Nephron (organoid): ENCODE results near the gene MAP2K7.
A peak's percentile ranks its signal among the peaks of the same experiment; 100 is the strongest.

ENCODE experiments used
- H3K27ac Mint-ChIP-seq, 3 experiments: 2 replicates each; pipeline ENCODE4 v1.8.0; 2020; ENCODE audit warnings: mixed read lengths in 3 of 3, mild to moderate bottlenecking in 2 of 3, moderate library complexity in 1 of 3
- H3K27me3 Mint-ChIP-seq: 2 replicates; pipeline ENCODE4 v1.8.0; 2021; ENCODE audit warnings: low read depth, mild to moderate bottlenecking, moderate library complexity, mixed read lengths
- H3K36me3 Mint-ChIP-seq: 2 replicates; pipeline ENCODE4 v1.8.0; 2020; ENCODE audit warnings: low read depth, mixed read lengths
- H3K4me1 Mint-ChIP-seq: 2 replicates; pipeline ENCODE4 v1.8.0; 2020; ENCODE audit warnings: mixed read lengths
- H3K4me3 Mint-ChIP-seq, 3 experiments: 2 replicates each; pipeline ENCODE4 v1.8.0; 2020; ENCODE audit warnings: mild to moderate bottlenecking in 3 of 3, mixed read lengths in 3 of 3, moderate library complexity in 2 of 3
- H3K9me3 Mint-ChIP-seq: 2 replicates; pipeline ENCODE4 v1.8.0; 2020; ENCODE audit warnings: mixed read lengths
- TF ChIP-seq, protein P1 (sequence below), 3 experiments: fragments of 200-600 bp; sonication (generic); IDR thresholded peaks; one replicate each; pipeline ENCODE4 v1.5.0; 2021; ENCODE audit warnings: antibody characterized with exemption in 3 of 3; ENCODE audit not compliant: unreplicated experiment in 3 of 3

Gene MAP2K7

DNA sequence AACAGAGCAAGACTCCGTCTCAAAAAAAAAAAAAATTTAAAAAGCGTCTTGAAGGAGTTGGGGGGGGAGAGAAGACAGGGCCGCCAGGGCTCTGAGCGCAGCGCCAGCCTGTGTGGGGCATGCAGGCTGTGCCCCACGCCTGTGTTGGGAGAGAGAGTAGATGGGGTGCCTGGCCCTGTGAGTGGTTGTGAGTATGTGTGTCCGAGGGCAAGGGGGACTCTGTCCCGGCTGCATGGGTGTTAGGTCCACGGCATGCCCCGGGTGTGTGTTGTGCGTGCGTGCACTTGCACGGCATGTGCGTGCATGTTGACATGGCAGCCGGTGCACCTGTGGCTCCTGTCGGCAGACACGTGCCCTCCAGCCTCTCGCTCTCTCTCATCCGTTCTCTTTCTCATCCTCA, 3.4 kb downstream of the MAP2K7 start:
- Mint-ChIP-seq H3K27me3 (no peaks in the 10 kb centered on the region), H3K4me1 (peaks cover 21% of the 10 kb centered on the region), H3K36me3 (peaks cover 7% of the 10 kb centered on the region), H3K27ac (no peak overlapping the region), H3K4me3 (peak overlapping the region in 2 of 3 experiments; percentile 43 to 56), H3K9me3 (no peaks in the 10 kb centered on the region)
- TF ChIP-seq, protein P1, sequence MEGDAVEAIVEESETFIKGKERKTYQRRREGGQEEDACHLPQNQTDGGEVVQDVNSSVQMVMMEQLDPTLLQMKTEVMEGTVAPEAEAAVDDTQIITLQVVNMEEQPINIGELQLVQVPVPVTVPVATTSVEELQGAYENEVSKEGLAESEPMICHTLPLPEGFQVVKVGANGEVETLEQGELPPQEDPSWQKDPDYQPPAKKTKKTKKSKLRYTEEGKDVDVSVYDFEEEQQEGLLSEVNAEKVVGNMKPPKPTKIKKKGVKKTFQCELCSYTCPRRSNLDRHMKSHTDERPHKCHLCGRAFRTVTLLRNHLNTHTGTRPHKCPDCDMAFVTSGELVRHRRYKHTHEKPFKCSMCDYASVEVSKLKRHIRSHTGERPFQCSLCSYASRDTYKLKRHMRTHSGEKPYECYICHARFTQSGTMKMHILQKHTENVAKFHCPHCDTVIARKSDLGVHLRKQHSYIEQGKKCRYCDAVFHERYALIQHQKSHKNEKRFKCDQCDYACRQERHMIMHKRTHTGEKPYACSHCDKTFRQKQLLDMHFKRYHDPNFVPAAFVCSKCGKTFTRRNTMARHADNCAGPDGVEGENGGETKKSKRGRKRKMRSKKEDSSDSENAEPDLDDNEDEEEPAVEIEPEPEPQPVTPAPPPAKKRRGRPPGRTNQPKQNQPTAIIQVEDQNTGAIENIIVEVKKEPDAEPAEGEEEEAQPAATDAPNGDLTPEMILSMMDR (IDR thresholded peaks at IDR 0.05; ENCODE audit: unreplicated experiment in 3 of 3) = no peak

DNA sequence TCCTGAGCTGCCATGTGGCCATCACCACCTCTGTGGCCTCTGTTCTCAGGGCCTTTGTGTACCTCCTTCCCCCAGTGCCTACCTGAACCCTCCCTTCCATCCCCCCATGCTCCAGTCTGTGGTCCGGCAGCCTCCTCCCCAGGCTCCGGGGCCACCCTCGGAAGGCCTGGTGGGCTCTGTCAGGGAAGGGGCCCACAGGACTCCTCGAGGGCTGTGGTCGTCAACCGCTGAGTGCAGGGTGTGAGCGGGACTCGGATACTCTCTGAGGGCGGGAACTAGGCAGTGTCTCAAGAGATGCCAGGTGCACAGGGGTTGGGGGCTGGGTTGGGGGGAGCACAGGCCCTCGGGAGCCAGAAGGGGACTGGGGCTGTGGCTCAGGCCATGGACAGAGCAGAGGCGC, 3.9 kb downstream of the MAP2K7 start:
- Mint-ChIP-seq H3K27ac (no peak overlapping the region), H3K36me3 (peaks cover 8% of the 10 kb centered on the region), H3K4me3 (peak overlapping the region in 2 of 3 experiments; percentile 43 to 56), H3K27me3 (no peaks in the 10 kb centered on the region), H3K9me3 (no peaks in the 10 kb centered on the region), H3K4me1 (peaks cover 19% of the 10 kb centered on the region)
- TF ChIP-seq, protein P1 (IDR thresholded peaks at IDR 0.05; ENCODE audit: unreplicated experiment in 3 of 3) = no peak

DNA sequence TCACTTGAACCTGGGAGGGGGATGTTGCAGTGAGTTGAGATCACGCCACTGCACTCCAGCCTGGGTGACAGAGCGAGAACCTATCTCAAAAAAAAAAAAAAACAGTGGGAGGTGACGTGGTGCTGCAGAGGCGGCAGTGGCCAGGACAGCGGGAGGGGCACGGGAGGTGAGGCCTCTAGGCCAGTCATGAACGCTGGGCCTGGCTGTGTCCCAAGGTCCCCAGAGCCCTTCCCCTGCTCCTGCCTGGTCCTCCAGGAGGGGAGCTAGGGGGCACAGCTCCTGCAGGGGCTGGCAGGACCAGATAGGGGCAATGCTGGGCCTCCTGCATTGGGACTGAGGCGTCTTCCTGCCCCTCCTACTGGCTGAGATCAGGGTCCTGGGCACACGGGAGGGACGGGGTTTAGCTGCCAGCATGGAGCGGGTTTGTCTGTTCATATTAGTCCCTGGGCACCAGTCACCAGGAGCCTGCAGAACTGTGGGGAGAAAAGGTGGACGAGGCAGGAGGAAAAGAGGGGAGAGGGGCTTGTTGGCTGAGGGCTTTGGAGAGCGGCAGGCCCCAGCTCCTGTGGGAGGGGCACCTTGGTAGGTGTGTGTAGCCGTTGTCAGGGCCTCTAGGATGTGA, 4.5 kb downstream of the MAP2K7 start:
- TF ChIP-seq, protein P1 (IDR thresholded peaks at IDR 0.05; ENCODE audit: unreplicated experiment in 3 of 3) = no peak
- Mint-ChIP-seq H3K27ac (no peak overlapping the region), H3K27me3 (no peaks in the 10 kb centered on the region), H3K4me3 (no peak overlapping the region), H3K4me1 (peaks cover 16% of the 10 kb centered on the region), H3K9me3 (no peaks in the 10 kb centered on the region), H3K36me3 (peaks cover 13% of the 10 kb centered on the region)

DNA sequence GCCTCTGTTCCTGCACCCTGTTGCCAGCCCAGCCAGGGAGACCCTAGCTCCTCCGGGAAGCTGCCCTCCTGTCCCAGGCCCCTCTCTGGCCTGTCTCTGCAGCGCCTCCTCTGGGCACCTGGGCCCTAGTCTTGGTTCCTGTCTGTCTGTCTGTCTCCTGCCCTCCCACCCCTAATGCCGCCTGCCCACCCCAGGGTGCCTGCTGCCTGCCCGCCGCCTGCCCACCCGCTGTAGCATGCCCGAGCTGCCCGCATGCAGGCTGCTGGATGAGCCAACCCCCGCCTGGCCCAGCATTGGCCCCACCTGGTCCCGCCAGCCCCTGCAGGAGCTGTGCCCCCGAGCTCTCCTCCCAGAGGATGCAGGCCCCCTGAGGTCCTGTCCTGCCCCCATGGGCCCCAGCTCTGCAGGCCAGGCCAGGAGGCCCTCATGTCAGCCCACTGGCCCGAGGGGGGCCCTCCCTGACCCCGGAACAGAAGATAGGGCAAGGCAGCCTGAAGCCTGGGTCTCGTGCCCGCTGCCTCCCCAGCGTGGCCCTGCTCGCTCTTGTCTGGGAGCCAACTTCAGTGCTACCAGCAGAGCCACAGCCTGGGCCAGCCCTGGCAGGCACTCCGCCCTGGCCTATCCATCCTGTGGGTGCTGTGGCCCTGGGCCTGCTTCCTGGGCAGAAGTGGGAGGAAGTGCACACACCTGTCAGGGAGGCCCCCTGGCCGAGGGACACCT, 5.2 kb downstream of the MAP2K7 start:
- TF ChIP-seq, protein P1 (IDR thresholded peaks at IDR 0.05; ENCODE audit: unreplicated experiment in 3 of 3) = no peak
- Mint-ChIP-seq H3K27me3 (peaks cover 5% of the 10 kb centered on the region), H3K4me1 (peaks cover 13% of the 10 kb centered on the region), H3K4me3 (no peak overlapping the region), H3K9me3 (no peaks in the 10 kb centered on the region), H3K36me3 (peaks cover 13% of the 10 kb centered on the region), H3K27ac (no peak overlapping the region)

DNA sequence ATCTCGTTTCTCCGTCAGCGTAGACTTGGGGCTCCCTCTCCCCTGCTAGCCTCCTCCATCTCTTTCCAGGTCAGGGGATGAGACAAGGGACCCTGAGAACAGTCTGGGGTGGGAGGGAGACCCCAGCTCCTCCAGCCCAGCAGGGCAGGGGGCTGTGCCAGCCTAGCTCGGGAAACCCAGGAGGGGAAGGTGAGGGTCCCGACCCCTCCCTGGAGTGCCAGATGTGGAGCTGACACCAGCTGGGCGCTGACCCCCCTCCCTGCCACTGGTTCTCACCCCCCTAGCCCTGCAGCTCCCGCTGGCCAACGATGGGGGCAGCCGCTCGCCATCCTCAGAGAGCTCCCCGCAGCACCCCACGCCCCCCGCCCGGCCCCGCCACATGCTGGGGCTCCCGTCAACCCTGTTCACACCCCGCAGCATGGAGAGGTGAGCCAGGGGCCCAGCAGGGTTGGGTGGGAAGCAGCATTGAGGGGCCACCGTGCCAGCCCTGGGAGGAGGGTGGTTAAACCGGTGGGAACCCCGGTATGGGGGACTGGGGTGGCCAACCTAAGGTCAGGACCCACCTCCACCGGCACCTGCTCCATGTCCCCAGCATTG, 5.9 kb downstream of the MAP2K7 start:
- Mint-ChIP-seq H3K4me3 (no peak overlapping the region), H3K9me3 (no peaks in the 10 kb centered on the region), H3K27me3 (peaks cover 12% of the 10 kb centered on the region), H3K36me3 (peaks cover 13% of the 10 kb centered on the region), H3K4me1 (peaks cover 13% of the 10 kb centered on the region), H3K27ac (no peak overlapping the region)
- TF ChIP-seq, protein P1 (IDR thresholded peaks at IDR 0.05; ENCODE audit: unreplicated experiment in 3 of 3) = no peak
